H1 (cell line): Measurements from ENCODE around the gene KCTD4.

Experiments
- POLR2A ChIP-seq, 2 experiments: IDR thresholded peaks; 1 replicate in 1 of 2; 2 replicates in 1 of 2; pipeline ENCODE4 v1.6.1; 2011; ENCODE audit warnings: low read depth in 2 of 2, low read length in 2 of 2, mild to moderate bottlenecking in 2 of 2; ENCODE audit errors: control extremely low read depth in 1 of 2
- SIN3A ChIP-seq, 2 experiments: IDR thresholded peaks in 1 of 2; conservative IDR thresholded peaks in 1 of 2; 2 replicates each; pipeline ENCODE4 v1.6.1; 2011 to 2012; ENCODE audit warnings: low read length in 2 of 2, improper control_type of control experiment in 1 of 2, low read depth in 1 of 2, mild to moderate bottlenecking in 1 of 2
- USF2 ChIP-seq: IDR thresholded peaks from 2 replicates; pipeline ENCODE4 v1.6.1; 2011; ENCODE audit warnings: low read length, improper control_type of control experiment

- TF ChIP-seq USF2, result no peak
- no peak for TF ChIP-seq POLR2A (IDR thresholded peaks at IDR 0.05; ENCODE audit: control extremely low read depth in 1 of 2, low read depth in 2 of 2, low read length in 2 of 2)
- no peak for TF ChIP-seq SIN3A (conservative IDR thresholded peaks at IDR 0.05 in 1 of 2, IDR thresholded peaks at IDR 0.05 in 1 of 2; ENCODE audit: low read depth in 1 of 2, low read length in 2 of 2)
Measured at GRCh38 chr13:45180303-45180702, 20.5 kb downstream of the KCTD4 start.
